Neutrophil (primary cell): ENCODE measurements around the gene HS6ST3.

Experiments
- H3K27ac ChIP-seq: fragments of 200-600 bp; sonication (generic); 2 replicates; pipeline ENCODE4 v1.5.1; 2016; ENCODE audit warnings: mild to moderate bottlenecking, moderate library complexity
- H3K27me3 ChIP-seq: fragments of 200-600 bp; sonication (generic); 2 replicates; pipeline ENCODE4 v1.6.0; 2016; ENCODE audit warnings: mild to moderate bottlenecking
- H3K36me3 ChIP-seq: fragments of 200-600 bp; sonication (generic); 2 replicates; pipeline ENCODE4 v1.5.1; 2017
- H3K4me1 ChIP-seq, 2 experiments: fragments of 200-600 bp in 1 of 2; sonication (generic) in 1 of 2; 1 replicate in 1 of 2; 2 replicates in 1 of 2; pipeline versions ENCODE4 v1.5.1 to v1.6.1; 2013 to 2016; ENCODE audit warnings: low read depth in 1 of 2, low read length in 1 of 2, mild to moderate bottlenecking in 1 of 2, moderate library complexity in 1 of 2; ENCODE audit not compliant: control insufficient read depth in 1 of 2, insufficient read depth in 1 of 2
- H3K4me3 ChIP-seq, 2 experiments: fragments of 200-600 bp in 1 of 2; sonication (generic) in 1 of 2; 1 replicate in 1 of 2; 2 replicates in 1 of 2; pipeline ENCODE4 v1.5.1; 2013 to 2016; ENCODE audit warnings: low read depth in 1 of 2, low read length in 1 of 2, mild to moderate bottlenecking in 1 of 2, moderate library complexity in 1 of 2
- H3K9me3 ChIP-seq: fragments of 200-600 bp; sonication (generic); 2 replicates; pipeline ENCODE4 v1.5.1; 2016
- TF ChIP-seq, protein P1 (sequence below): fragments of 200-600 bp; sonication (generic); IDR thresholded peaks from 2 replicates; pipeline ENCODE4 v1.5.1; 2016; ENCODE audit warnings: antibody characterized with exemption

HS6ST3 gene

DNA sequence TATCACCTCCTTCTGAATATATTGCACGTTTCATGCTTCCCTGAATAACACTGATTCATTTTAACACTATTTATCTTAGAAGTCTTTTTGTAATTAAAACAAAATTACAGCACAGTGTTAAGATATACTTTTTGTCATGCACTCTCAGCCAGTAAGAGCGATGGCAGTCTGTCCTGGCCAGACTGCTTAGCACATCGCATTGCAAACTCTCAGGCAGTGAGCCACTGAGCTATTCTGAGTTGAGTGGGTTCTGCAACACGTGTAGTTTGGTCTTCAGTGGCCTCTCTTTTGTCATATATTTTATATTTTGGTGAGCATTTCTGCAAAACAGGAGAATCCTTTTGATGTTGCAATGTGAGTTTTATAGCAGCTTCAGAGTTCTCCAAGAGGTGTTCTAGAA, 332.1 kb downstream of the HS6ST3 start:
- TF ChIP-seq, protein P1, sequence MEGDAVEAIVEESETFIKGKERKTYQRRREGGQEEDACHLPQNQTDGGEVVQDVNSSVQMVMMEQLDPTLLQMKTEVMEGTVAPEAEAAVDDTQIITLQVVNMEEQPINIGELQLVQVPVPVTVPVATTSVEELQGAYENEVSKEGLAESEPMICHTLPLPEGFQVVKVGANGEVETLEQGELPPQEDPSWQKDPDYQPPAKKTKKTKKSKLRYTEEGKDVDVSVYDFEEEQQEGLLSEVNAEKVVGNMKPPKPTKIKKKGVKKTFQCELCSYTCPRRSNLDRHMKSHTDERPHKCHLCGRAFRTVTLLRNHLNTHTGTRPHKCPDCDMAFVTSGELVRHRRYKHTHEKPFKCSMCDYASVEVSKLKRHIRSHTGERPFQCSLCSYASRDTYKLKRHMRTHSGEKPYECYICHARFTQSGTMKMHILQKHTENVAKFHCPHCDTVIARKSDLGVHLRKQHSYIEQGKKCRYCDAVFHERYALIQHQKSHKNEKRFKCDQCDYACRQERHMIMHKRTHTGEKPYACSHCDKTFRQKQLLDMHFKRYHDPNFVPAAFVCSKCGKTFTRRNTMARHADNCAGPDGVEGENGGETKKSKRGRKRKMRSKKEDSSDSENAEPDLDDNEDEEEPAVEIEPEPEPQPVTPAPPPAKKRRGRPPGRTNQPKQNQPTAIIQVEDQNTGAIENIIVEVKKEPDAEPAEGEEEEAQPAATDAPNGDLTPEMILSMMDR, result no peak
- Histone ChIP-seq H3K4me3 (no peak overlapping the region), H3K4me1 (no peaks in the 10 kb centered on the region), H3K27me3 (no peaks in the 10 kb centered on the region), H3K9me3 (no peaks in the 10 kb centered on the region), H3K27ac (no peak overlapping the region), H3K36me3 (no peaks in the 10 kb centered on the region)

DNA sequence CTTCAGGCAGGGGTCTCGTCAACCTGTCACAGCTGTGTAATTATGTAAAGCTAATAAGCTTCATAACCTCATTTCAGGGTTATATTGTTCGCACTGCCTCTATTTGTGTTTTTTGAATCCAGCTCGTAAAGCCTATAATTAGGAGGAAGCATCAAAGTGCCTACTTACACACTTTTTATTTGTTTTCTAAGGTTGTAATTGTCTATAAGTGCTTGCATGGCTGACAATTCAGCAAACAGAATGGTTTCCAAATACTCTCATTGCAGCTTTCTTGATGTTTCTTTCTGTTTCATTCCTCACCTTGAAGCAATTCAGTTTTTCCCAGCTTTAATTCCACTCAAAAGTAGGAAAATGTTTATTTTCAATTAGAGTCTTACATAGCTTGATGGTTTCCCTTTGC, 336.3 kb downstream of the HS6ST3 start:
- H3K27me3 ChIP-seq, result no peaks in the 10 kb centered on the region
- no peaks in the 10 kb centered on the region for H3K4me1 ChIP-seq
- H3K4me3 ChIP-seq, result no peak overlapping the region
- H3K36me3 ChIP-seq, result no peaks in the 10 kb centered on the region
- H3K27ac ChIP-seq, result no peak overlapping the region
- no peaks in the 10 kb centered on the region for H3K9me3 ChIP-seq
- TF ChIP-seq, protein P1, result no peak

DNA sequence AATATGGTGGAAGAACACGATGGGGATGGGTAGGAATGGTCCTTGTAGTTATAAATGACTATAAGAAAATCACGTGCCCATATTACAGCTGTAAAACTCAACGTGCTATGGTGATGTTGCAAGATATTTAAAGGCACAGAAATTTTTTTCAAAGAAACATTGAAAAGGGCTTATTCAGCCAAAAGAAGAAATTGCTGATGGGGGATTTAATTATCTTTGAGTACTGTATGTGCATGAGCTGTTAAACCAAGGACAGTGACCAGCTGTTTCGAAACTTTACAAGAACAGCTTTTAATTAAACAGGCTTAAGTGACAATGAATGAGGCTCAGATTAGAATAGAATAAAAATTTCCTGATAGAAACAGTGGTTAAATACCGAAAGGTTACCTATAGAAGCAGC, 339.0 kb downstream of the HS6ST3 start:
- Histone ChIP-seq H3K4me1 (no peaks in the 10 kb centered on the region), H3K27ac (no peak overlapping the region), H3K4me3 (no peak overlapping the region), H3K27me3 (no peaks in the 10 kb centered on the region), H3K36me3 (no peaks in the 10 kb centered on the region), H3K9me3 (no peaks in the 10 kb centered on the region)
- TF ChIP-seq, protein P1, result no peak

DNA sequence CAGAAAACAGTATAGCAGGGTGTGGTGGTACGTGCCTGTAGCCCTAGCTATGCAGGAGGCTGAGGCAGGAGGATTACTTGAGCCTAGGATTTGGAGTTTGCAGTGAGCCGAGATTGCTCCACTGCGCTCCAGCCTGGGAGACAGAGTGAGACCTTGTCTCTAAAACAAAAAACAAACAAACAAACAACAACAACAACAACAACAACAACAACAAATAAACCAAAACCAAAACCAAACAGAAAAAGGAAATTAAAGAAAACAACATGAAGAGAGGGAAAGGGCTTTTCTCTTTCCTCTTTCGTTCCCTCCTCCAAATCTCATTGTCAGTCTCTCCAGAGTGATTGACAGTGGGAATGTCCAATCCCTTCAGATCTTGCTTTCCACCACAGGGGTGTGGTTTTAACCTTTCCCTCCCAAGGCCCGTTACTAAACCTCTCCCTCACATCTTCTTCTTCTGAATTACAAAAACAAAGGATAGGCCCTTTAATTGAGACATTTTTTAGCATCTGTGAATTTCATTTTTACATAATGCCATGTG, 341.2 kb downstream of the HS6ST3 start:
- H3K27ac ChIP-seq, result no peak overlapping the region
- H3K27me3 ChIP-seq, result no peaks in the 10 kb centered on the region

DNA sequence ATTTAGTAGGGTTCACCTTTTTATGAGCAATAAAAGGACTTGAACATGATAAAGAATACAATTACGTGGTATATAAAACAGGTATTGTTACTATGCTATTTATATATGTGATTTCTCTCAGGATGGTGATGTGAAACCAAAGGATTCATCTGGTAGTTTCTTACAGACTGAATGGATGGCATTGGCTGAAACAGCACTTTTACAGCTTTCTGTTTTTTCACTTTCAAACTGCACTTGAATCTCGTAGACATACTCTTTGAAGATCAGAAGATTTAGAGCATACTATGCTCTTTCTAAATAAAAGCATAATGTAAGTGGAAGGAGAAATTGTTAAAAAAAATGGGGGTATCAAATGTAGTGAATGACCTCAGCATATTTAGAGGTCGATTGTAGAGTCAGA, 354.8 kb downstream of the HS6ST3 start:
- H3K9me3 ChIP-seq, result no peaks in the 10 kb centered on the region
- H3K4me3 ChIP-seq, result no peak overlapping the region
- TF ChIP-seq, protein P1, result no peak
- no peaks in the 10 kb centered on the region for H3K4me1 ChIP-seq
- H3K36me3 ChIP-seq, result no peaks in the 10 kb centered on the region
- H3K27me3 ChIP-seq, result no peaks in the 10 kb centered on the region
- H3K27ac ChIP-seq, result no peak overlapping the region

More for the DNA sequence above, 341.2 kb downstream of the HS6ST3 start:
- H3K4me3 ChIP-seq, result no peak overlapping the region
- H3K4me1 ChIP-seq, result no peaks in the 10 kb centered on the region
- H3K9me3 ChIP-seq, result no peaks in the 10 kb centered on the region
- H3K36me3 ChIP-seq, result no peaks in the 10 kb centered on the region
- TF ChIP-seq, protein P1, result no peak

DNA sequence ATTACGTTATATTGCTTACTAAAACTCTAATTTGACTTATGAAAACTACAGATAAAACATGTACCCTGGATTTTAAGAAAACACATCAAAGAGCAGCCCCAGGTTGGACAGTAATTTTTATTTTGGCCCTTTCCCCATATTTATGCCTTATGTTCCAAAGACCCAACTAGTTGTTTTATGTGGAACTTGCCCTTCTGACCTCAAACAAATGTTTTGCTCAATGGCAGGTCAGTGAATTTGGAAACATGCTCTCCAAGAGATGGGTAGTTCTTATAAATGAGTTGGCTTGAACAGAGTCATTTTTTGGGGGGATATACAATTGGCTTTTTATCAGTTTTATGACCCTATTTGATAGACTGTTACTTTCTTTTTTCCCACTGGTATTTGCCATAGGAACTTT, 360.0 kb downstream of the HS6ST3 start:
- Histone ChIP-seq H3K36me3 (no peaks in the 10 kb centered on the region), H3K4me3 (no peak overlapping the region), H3K4me1 (no peaks in the 10 kb centered on the region), H3K27me3 (no peaks in the 10 kb centered on the region), H3K9me3 (no peaks in the 10 kb centered on the region), H3K27ac (no peak overlapping the region)
- TF ChIP-seq, protein P1, result no peak
